ENCODE results near the gene SLC6A1. TPM values are rescaled to one million over a fixed set of nuclear protein-coding genes. Genes with fewer than 3 reads are reported as not detected.

The SLC6A1 gene
- total RNA-seq, 4 donors from 2014 or later: 0.34 to 0.78 (median 0.46) TPM

GRCh38 chr3:10974131-10974530 lies 18.4 kb upstream of the SLC6A1 start:
- H3K4me1 ChIP-seq: no peaks in the 10 kb centered on the region
- WGBS: 84% methylated on average over 7 of the region's 7 CpGs
- no peak overlapping the region for H3K27ac ChIP-seq (replicated peaks in 1 of 4)
- no peak overlapping the region for H3K4me3 ChIP-seq
- peaks cover 0 to 53% (median 3%) of the 10 kb centered on the region in 4 donors for H3K27me3 ChIP-seq
- intact Hi-C loops (cut with DNase I): no loop called here
- no peaks in the 10 kb centered on the region for H3K9me3 ChIP-seq
- no peak for TF ChIP-seq CTCF (IDR thresholded peaks at IDR 0.05)
- no peak for DNase-seq (ENCODE audit: extremely low spot score)
- no peaks in the 10 kb centered on the region for H3K36me3 ChIP-seq

- no peaks in the 10 kb centered on the region for H3K4me1 ChIP-seq
- intact Hi-C loops (cut with DNase I): no loop called here
- H3K36me3 ChIP-seq: no peaks in the 10 kb centered on the region
- no peak overlapping the region for H3K27ac ChIP-seq (replicated peaks in 1 of 4)
- TF ChIP-seq POLR2AphosphoS5 (IDR thresholded peaks at IDR 0.05): no peak
- no peak for TF ChIP-seq EP300 (IDR thresholded peaks at IDR 0.05)
- TF ChIP-seq CTCF (IDR thresholded peaks at IDR 0.05): no peak
- no peak for TF ChIP-seq POLR2A (IDR thresholded peaks at IDR 0.05; ENCODE audit: low read depth)
- WGBS: 73% methylated on average over 7 of the region's 7 CpGs
- H3K4me3 ChIP-seq: no peak overlapping the region
- no peaks in the 10 kb centered on the region for H3K9me3 ChIP-seq
- peaks cover 0 to 53% (median 3%) of the 10 kb centered on the region in 4 donors for H3K27me3 ChIP-seq
- no peak for DNase-seq (ENCODE audit: extremely low spot score)
Observed at GRCh38 chr3:10974746-10975375, 17.7 kb upstream of the SLC6A1 start.

GRCh38 chr3:10975695-10976234 lies 16.8 kb upstream of the SLC6A1 start:
- 89% methylated on average over 1 of the region's 1 CpG for WGBS
- Histone ChIP-seq H3K27me3 (peaks cover 0 to 51% (median 3%) of the 10 kb centered on the region in 4 donors), H3K4me3 (no peak overlapping the region), H3K36me3 (no peaks in the 10 kb centered on the region), H3K27ac (replicated peaks in 1 of 4) (no peak overlapping the region), H3K9me3 (no peaks in the 10 kb centered on the region), H3K4me1 (no peaks in the 10 kb centered on the region)
- no peak for DNase-seq (ENCODE audit: extremely low spot score)
- TF ChIP-seq CTCF (IDR thresholded peaks at IDR 0.05) (no peak), POLR2AphosphoS5 (IDR thresholded peaks at IDR 0.05) (no peak), POLR2A (IDR thresholded peaks at IDR 0.05; ENCODE audit: low read depth) (no peak), EP300 (IDR thresholded peaks at IDR 0.05) (no peak)
- intact Hi-C loops (cut with DNase I): no loop called here

GRCh38 chr3:10976770-10977169 lies 15.8 kb upstream of the SLC6A1 start:
- H3K4me3 ChIP-seq: no peak overlapping the region
- 90% methylated on average over 1 of the region's 1 CpG for WGBS
- H3K4me1 ChIP-seq: peaks cover 0 to under 1% (median 0%) of the 10 kb centered on the region in 4 donors
- no peak overlapping the region for H3K27ac ChIP-seq (replicated peaks in 1 of 4)
- DNase-seq (ENCODE audit: extremely low spot score): no peak
- no peak for TF ChIP-seq POLR2AphosphoS5 (IDR thresholded peaks at IDR 0.05)
- no peak for TF ChIP-seq EP300 (IDR thresholded peaks at IDR 0.05)
- TF ChIP-seq POLR2A (IDR thresholded peaks at IDR 0.05; ENCODE audit: low read depth): no peak
- no peaks in the 10 kb centered on the region for H3K36me3 ChIP-seq
- peaks cover 0 to 41% (median 3%) of the 10 kb centered on the region in 4 donors for H3K27me3 ChIP-seq
- H3K9me3 ChIP-seq: no peaks in the 10 kb centered on the region
- intact Hi-C loops (cut with DNase I): no loop called here

GRCh38 chr3:10977892-10978510 lies 14.5 kb upstream of the SLC6A1 start:
- TF ChIP-seq CTCF (IDR thresholded peaks at IDR 0.05): no peak
- no peak for TF ChIP-seq POLR2AphosphoS5 (IDR thresholded peaks at IDR 0.05)
- no peak for TF ChIP-seq EP300 (IDR thresholded peaks at IDR 0.05)
- no peak for TF ChIP-seq POLR2A (IDR thresholded peaks at IDR 0.05; ENCODE audit: low read depth)
- H3K27ac ChIP-seq (replicated peaks in 1 of 4): no peak overlapping the region
- no peaks in the 10 kb centered on the region for H3K36me3 ChIP-seq
- WGBS: 48% methylated on average over 9 of the region's 10 CpGs
- peaks cover 0 to 28% (median 3%) of the 10 kb centered on the region in 4 donors for H3K27me3 ChIP-seq
- DNase-seq (ENCODE audit: extremely low spot score): no peak
- H3K4me1 ChIP-seq: peaks cover 6 to 12% (median 8%) of the 10 kb centered on the region in 4 donors
- no peaks in the 10 kb centered on the region for H3K9me3 ChIP-seq
- intact Hi-C loops (cut with DNase I): no loop called here
- H3K4me3 ChIP-seq: no peak overlapping the region
